HG03097 (cell line): ENCODE measurements around the gene ARHGEF3.
"Not testable (repeated sequence)": the region's sequence is repeated elsewhere in the genome, so short reads cannot be mapped to it uniquely, and the experiment has no call there.

Source experiments
- ATAC-seq: cut with Tn5 transposase; IDR thresholded peaks from one replicate; pipeline ENCODE4 v1.9.1; 2021; ENCODE audit not compliant: unreplicated experiment, low FRiP score

Gene ARHGEF3

GRCh38 chr3:56775445-56775837 is 26.3 kb downstream of the ARHGEF3 start:
- ATAC-seq = no peak

DNA sequence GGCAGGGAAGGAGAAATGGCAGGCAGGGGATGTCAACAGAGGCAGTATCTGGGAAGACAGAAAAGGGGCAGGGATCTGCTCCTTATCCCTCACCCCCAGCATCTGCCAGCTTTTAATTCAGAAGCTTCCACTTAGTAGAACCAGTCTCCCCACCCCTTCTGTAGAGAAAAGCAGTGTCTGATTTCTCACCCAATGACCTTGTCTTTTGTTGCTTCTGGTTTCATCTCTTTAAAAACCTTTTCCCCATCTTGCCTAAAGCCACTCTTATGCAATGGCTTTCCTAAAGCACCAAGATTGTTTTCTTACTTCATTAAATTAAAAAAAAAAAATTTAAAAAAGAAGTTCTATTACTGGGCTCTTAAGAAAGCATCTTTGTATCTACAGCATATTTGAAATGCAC is 27.8 kb downstream of the ARHGEF3 start:
- no peak for ATAC-seq

DNA sequence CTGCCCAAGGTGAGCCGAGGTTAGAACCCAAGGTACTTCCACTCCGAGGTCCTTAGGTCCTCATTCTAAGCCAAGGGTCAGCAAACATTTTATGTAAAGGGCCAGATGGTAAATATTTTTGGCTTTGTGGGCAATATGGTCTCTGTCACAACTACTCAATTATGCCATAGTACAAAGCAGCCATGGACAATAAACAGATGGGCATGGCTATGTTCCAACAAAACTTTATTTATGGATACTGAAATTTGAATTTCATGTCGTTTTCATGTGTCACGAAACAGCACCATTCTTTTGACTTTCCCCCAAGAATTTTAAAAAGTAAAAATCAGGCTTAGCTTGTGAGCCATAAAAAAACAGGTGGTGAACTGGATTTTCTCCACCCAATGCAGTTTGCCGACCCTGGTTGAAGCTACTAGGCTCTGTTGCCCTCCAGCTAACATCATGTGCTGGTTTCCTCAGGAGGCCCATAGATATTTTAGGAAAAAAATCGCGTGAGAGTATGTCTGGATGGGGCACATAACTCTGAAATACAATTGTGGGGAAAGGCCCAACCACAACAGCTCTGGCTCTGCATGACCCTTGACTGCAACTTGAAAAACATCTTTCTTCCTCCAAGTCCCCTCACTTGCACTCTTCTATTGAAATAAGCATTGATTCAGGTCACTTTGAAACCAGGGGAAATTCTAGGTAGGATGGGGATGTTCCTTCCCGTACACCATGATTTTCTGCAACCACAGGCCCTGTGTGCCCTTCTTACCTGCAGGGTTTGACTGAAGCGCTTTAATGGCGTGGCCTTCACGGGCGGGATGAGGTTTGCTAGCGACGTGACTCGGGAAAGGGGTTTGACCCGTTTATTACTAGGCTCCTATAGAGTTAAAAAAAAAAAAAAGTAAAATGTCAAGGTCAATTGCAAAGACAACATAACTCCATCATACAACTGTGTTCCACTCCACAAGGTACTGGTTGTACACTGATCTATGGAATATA is 28.5 kb downstream of the ARHGEF3 start:
- no peak for ATAC-seq

GRCh38 chr3:56771376-56771775 is 30.4 kb downstream of the ARHGEF3 start:
- no peak for ATAC-seq

DNA sequence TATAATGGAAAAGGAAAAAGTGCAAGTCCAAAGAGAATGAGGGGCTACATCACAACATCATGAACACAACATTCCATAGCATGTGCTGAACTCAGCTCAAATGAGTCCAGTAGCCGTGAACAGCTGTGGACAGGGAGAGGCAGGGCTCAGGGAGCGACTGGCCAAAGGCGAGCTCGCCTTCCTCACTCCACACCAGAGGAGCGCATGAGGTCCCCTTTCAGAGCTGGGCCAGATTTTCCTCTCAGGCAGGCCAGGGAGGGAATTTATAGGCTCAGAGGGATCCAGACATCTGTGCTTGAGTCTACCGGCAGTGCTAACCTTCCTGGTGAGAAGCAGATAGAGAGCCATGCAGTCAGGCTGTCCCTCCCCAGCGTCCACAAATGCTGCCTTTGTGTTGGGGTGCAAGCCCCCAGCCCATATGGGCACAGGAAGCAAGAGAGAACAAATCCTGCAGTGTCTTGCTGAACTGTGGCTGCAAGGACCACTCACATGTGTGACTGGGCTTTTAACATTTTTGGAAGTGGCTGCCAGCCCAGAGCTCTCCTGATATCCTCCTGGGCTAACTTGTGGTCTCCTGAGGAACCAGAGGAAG is 32.5 kb downstream of the ARHGEF3 start:
- no peak for ATAC-seq

DNA sequence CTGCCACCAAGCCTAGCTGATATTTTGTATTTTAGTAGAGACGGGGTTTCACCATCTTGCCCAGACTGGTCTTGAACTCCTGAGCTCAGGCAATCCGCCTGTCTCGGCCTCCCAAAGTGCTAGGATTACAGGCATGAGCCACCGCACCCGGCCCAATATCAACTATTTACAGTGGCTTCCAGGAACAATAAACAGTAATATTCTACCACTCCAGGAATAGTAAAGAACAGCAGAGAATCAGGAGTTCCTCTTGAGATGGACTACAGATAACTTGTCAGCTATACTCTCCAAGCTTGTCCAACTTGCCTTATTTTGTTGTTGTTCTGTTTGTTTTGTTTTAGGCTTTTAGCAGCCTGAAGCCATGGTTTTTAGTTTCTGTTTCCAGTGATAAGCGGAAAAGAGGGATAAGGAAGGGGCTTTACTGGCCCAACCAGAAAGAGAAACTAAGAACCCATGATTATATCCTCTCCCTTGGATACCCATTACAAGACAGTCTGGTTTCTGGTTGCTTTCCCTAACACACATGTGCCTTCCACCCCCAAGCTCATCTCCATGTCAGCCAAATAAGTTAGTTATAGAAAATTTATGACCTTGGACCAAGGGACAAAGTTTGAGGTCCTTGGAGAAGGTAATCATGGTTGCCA is 36.7 kb downstream of the ARHGEF3 start:
- no peak for ATAC-seq

- no peak for ATAC-seq
Measured at GRCh38 chr3:56764184-56764583, 37.6 kb downstream of the ARHGEF3 start.

DNA sequence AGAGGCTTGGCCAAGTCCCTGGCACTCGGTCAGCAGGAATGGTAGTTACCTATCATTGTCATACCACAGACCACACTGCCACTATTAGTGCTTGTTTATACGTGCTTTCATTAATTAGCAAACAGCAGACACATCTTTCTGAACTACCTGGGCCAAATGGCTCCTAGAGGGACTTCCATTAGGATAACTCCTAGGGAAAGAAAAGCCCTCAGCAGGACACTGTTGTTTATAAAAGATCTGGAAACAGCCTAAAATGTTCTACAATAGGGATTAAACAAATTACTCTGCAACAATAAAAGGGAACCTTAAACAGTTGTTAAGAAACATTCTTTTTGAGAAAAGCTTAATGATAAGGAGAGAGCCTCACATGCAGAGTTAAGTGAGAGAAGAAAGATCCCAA is 38.5 kb downstream of the ARHGEF3 start:
- ATAC-seq = no peak

GRCh38 chr3:56762718-56763117 is 39.0 kb downstream of the ARHGEF3 start:
- ATAC-seq = no peak

DNA sequence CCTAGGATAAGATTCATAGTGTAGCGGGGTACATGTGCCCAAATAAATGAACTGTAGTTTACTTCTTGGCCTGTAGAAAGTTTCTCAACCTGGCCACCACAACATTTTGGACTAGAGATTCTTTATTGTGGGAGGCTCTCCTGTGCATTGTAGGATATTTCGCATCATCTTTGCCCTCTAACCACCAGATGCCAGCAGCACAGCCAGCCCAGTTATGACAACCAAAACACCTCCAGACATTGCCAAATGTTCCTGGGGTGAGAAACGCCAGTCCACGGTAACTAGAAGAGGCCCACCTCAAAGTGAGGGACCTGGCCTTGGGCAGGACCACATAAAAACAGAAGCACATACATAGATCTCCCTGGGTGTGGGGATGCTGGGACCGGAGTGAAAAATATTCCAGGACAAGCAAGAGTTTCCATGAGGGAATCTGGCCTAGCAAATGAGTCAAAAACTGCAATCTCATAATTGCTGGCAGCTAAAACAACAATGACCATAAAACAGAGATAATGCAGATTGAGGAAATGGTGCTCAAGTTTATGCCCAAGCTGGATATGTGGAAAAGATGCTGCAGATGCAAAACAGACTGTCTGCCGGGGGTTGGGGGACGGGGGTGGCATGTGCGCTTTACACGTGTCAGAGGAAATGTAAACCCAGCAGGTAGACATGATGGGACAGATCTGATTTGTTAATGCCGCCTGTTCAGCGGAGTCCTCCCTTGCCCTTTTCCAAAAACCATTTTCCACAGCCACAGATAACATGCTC is 39.7 kb downstream of the ARHGEF3 start:
- ATAC-seq = no peak

DNA sequence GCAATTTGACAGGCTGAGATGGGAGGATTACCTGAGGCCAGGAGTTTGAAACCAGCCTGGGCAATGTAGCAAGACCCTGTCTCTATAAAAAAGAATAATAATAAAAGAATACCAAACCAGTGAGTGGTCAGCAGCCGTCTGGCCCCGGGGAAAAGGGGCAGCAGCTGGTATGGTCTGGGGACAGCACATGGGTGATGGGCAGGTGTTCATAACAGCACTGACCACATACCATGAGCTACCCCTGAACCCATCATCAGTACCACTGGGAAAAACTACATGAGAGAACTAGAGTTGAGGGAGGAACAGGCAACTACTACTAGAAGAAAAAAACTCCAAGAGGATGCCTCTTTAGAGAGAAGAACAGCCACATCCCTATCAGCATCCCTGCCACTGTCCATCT is 40.7 kb downstream of the ARHGEF3 start:
- no peak for ATAC-seq

- no peak for ATAC-seq
Measured at GRCh38 chr3:56759532-56759931, 42.2 kb downstream of the ARHGEF3 start.

DNA sequence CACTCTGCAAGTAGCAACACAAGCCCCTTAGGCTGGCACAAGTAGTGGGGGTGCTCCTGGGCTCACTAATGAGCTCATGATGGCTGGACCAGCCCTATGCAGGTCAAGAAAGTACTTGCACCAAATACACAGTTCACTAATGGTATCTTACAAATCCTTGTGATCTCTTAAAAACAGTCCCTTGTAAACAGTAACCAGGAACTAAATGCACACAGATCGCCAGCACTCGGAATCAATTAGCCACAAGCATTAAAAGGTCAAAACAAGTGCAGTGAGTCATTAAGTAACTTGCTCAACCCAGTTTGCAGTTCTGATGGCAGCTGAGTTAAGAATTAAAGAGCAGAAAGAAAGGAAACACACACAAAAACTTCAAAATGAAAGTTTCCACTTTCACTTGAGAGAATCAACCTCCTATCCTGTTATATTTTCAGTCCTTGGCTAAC is 43.2 kb downstream of the ARHGEF3 start:
- ATAC-seq = peak; percentile 72

GRCh38 chr3:56758042-56758441 is 43.7 kb downstream of the ARHGEF3 start:
- ATAC-seq = not testable (repeated sequence)

GRCh38 chr3:56754741-56755417 is 46.9 kb downstream of the ARHGEF3 start:
- no peak for ATAC-seq

- peak; percentile 74 for ATAC-seq
Measured at GRCh38 chr3:56753206-56753820, 48.4 kb downstream of the ARHGEF3 start.

DNA sequence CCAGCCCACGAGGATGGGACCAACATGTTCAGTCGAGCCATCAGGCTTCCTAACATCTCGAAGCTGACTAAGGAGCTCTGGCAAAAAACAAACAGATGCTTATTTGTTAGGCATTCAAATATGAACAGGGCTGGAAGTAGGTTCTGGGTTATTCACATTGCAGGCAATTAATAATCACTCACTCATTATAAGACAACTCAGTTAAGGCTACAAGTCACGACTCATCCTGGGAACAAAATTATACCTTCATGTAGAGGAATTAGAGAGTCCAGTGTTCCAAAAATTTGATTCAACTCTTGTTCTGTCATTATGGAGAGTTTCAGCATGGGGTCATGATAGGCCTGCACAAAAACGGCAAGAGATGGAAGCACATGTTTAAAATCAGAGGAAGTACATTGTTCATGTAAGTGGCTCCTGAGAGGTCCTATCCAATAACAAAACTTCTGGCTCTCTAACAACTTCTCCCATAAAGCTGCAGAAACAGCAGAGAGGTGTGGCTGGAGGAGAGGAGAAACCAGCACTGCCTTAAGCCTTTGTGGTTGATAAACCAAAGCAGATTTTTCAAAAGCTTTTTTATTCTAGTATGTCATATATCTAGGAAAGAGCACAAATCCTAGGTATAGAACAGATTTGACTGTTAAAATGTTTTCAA is 50.6 kb downstream of the ARHGEF3 start:
- ATAC-seq = no peak

DNA sequence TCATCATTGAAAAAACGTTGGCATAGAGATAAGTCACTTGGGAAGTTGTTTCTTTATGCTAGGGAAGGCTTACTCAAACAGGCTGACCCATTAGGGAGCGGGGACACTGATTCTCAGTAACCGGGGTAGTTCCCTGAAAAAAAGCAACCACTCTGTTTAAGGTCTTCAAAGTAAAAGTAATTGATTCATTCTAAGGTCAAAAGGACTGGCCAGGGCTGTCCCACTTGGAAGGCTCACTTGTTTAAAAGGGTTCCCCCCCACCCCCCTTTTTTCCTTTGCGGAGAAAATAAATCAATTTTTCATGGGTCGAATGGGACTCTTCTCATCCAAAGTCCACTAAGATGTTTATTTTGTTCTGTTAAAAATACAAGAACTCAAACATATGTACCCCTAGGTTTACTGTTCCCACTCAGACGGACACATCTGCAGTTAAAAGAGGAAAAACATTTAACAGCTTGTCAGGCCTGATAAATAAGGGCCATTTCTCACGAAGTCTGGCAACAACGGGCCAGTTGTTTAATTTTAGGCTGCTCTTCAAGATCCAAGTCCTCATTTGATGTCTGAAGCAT is 53.0 kb downstream of the ARHGEF3 start:
- ATAC-seq = no peak

GRCh38 chr3:56747150-56747549 is 54.6 kb downstream of the ARHGEF3 start:
- ATAC-seq = no peak
